Caco-2 (cell line): ENCODE data around the gene USP32. TPM values are rescaled to one million over a fixed set of nuclear protein-coding genes. Genes with fewer than 3 reads are reported as not detected.
A peak's percentile ranks its signal among the peaks of the same experiment; 100 is the strongest.

ENCODE experiments used
- BruUV-seq: library from RNA; stranded (reverse); fragments of 400-500 nt; replicated peaks from 2 replicates; lab custom pipeline; 2021; lab: Mats Ljungman, UMichigan
- CTCF ChIA-PET: fragments of 300-600 bp; sonication (Branson Sonifier 250); formaldehyde crosslinking; loops from one replicate; lab custom pipeline; 2022; ENCODE audit warnings: antibody characterized with exemption; lab: Charles Lee
- POLR2A ChIA-PET: fragments of 300-600 bp; sonication (Branson Sonifier 250); formaldehyde crosslinking; loops from one replicate; lab custom pipeline; 2022; ENCODE audit warnings: antibody characterized with exemption; lab: Charles Lee
- DNase-seq, 2 experiments: peaks; one replicate each; pipeline versions ENCODE4 v3.0.0 to v3.0.0-alpha.2; 2020 to 2022
- H3K27me3 ChIP-seq: replicated peaks from 2 replicates; pipeline ENCODE4 v1.6.0; 2011; ENCODE audit warnings: low read length; ENCODE audit not compliant: control insufficient read depth, insufficient read depth
- H3K36me3 ChIP-seq: 2 replicates; pipeline ENCODE4 v1.5.1; 2011; ENCODE audit warnings: low read length; ENCODE audit not compliant: control insufficient read depth, insufficient read depth
- H3K4me1 ChIP-seq: fragments of 250-450 bp; sonication (Bioruptor Pico); 2 replicates; pipeline ENCODE4 v1.5.1; 2020; ENCODE audit warnings: mild to moderate bottlenecking
- H3K4me3 ChIP-seq: 2 replicates; pipeline ENCODE4 v1.5.1; 2011; ENCODE audit warnings: low read depth, mild to moderate bottlenecking, control low read depth, low read length
- H3K9me3 ChIP-seq: fragments of 250-450 bp; sonication (Bioruptor Pico); 2 replicates; pipeline ENCODE4 v1.5.1; 2020; ENCODE audit warnings: mild to moderate bottlenecking, moderate library complexity
- H3K27ac Mint-ChIP-seq: one replicate; pipeline ENCODE4 v1.8.0; 2022; ENCODE audit warnings: mixed read lengths; ENCODE audit not compliant: unreplicated experiment
- H3K27me3 Mint-ChIP-seq: one replicate; pipeline ENCODE4 v1.8.0; 2022; ENCODE audit warnings: mixed read lengths; ENCODE audit not compliant: insufficient read depth, unreplicated experiment
- H3K36me3 Mint-ChIP-seq: one replicate; pipeline ENCODE4 v1.8.0; 2022; ENCODE audit warnings: mild to moderate bottlenecking, mixed read lengths; ENCODE audit not compliant: insufficient read depth, unreplicated experiment
- H3K4me1 Mint-ChIP-seq: one replicate; pipeline ENCODE4 v1.8.0; 2022; ENCODE audit warnings: low read depth, mixed read lengths; ENCODE audit not compliant: unreplicated experiment
- H3K4me3 Mint-ChIP-seq: one replicate; pipeline ENCODE4 v1.8.0; 2022; ENCODE audit warnings: mild to moderate bottlenecking, moderate library complexity, mixed read lengths; ENCODE audit not compliant: unreplicated experiment
- H3K9me3 Mint-ChIP-seq: one replicate; pipeline ENCODE4 v1.8.0; 2022; ENCODE audit warnings: mixed read lengths; ENCODE audit not compliant: unreplicated experiment
- intact Hi-C: fragments of 100-400 bp; cut with micrococcal nuclease; formaldehyde crosslinking; loops from one replicate; pipeline ENCODE4 v1.10.0; 2022; ENCODE audit not compliant: unreplicated experiment
- total RNA-seq: library from RNA; stranded (reverse); gene quantifications from 2 replicates; pipeline ENCODE4 v1.2.3, GENCODE V29; 2022
- TF ChIP-seq, protein P1 (sequence below), 2 experiments: fragments of 200-600 bp in 1 of 2; IDR thresholded peaks; 1 replicate in 1 of 2; 2 replicates in 1 of 2; pipeline versions ENCODE4 v1.5.1 to v1.8.0; 2011 to 2022; ENCODE audit warnings: antibody characterized with exemption in 1 of 2, control low read depth in 1 of 2, inconsistent platforms in 1 of 2, low read depth in 1 of 2, low read length in 1 of 2, mild to moderate bottlenecking in 1 of 2, moderate library complexity in 1 of 2; ENCODE audit not compliant: insufficient read depth in 1 of 2, severe bottlenecking in 1 of 2, unreplicated experiment in 1 of 2

Gene USP32
- total RNA-seq, 1 experiment from 2014 or later = 53.3 TPM

GRCh38 chr17:60163108-60163784 lies 228.7 kb downstream of the USP32 start:
- Histone ChIP-seq H3K4me3 (no peak overlapping the region), H3K27me3 (no peaks in the 10 kb centered on the region), H3K4me1 (peaks cover 28% of the 10 kb centered on the region), H3K36me3 (no peaks in the 10 kb centered on the region), H3K9me3 (no peaks in the 10 kb centered on the region)
- TF ChIP-seq, protein P1, sequence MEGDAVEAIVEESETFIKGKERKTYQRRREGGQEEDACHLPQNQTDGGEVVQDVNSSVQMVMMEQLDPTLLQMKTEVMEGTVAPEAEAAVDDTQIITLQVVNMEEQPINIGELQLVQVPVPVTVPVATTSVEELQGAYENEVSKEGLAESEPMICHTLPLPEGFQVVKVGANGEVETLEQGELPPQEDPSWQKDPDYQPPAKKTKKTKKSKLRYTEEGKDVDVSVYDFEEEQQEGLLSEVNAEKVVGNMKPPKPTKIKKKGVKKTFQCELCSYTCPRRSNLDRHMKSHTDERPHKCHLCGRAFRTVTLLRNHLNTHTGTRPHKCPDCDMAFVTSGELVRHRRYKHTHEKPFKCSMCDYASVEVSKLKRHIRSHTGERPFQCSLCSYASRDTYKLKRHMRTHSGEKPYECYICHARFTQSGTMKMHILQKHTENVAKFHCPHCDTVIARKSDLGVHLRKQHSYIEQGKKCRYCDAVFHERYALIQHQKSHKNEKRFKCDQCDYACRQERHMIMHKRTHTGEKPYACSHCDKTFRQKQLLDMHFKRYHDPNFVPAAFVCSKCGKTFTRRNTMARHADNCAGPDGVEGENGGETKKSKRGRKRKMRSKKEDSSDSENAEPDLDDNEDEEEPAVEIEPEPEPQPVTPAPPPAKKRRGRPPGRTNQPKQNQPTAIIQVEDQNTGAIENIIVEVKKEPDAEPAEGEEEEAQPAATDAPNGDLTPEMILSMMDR (IDR thresholded peaks at IDR 0.05; ENCODE audit: insufficient read depth in 1 of 2, low read depth in 1 of 2, low read length in 1 of 2, severe bottlenecking in 1 of 2, unreplicated experiment in 1 of 2) = peak in 1 of 2 experiments; percentile 16
- Mint-ChIP-seq H3K4me1 (peaks cover 46% of the 10 kb centered on the region), H3K9me3 (no peaks in the 10 kb centered on the region), H3K27ac (peak overlapping the region; percentile 38), H3K27me3 (no peaks in the 10 kb centered on the region), H3K36me3 (no peaks in the 10 kb centered on the region), H3K4me3 (no peak overlapping the region)
- POLR2A ChIA-PET = no interaction called here
- BruUV-seq = no TSS peak
- intact Hi-C loops = no loop called here
- DNase-seq = peak in 1 of 2 experiments; percentile 61
- CTCF ChIA-PET = no interaction called here

- H3K36me3 ChIP-seq = no peaks in the 10 kb centered on the region
- Mint-ChIP-seq H3K9me3 (no peaks in the 10 kb centered on the region), H3K27me3 (no peaks in the 10 kb centered on the region), H3K4me1 (peaks cover 31% of the 10 kb centered on the region), H3K4me3 (no peak overlapping the region), H3K27ac (peak overlapping the region; percentile 58), H3K36me3 (no peaks in the 10 kb centered on the region)
- TF ChIP-seq, protein P1 (IDR thresholded peaks at IDR 0.05; ENCODE audit: insufficient read depth in 1 of 2, low read depth in 1 of 2, low read length in 1 of 2, severe bottlenecking in 1 of 2, unreplicated experiment in 1 of 2) = no peak
- H3K27me3 ChIP-seq = no peaks in the 10 kb centered on the region
- no peak overlapping the region for H3K4me3 ChIP-seq
- no TSS peak for BruUV-seq
- H3K9me3 ChIP-seq = no peaks in the 10 kb centered on the region
- H3K4me1 ChIP-seq = peaks cover 28% of the 10 kb centered on the region
- peak in 1 of 2 experiments; percentile 32 for DNase-seq
- CTCF ChIA-PET = interaction anchor here (0.5 to 0.8 kb wide), 3 partner anchors 15 to 278 kb away, joined by 3 to 4 read pairs (median 4); no protein-coding TSS in a partner anchor
- intact Hi-C loops = no loop called here
- POLR2A ChIA-PET = interaction anchor here (0.6 kb wide), 1 partner anchor 112 kb away, joined by 3 read pairs; no protein-coding TSS in a partner anchor
These were observed 230.2 kb downstream of the USP32 start for GRCh38 chr17:60161598-60162330.

DNA sequence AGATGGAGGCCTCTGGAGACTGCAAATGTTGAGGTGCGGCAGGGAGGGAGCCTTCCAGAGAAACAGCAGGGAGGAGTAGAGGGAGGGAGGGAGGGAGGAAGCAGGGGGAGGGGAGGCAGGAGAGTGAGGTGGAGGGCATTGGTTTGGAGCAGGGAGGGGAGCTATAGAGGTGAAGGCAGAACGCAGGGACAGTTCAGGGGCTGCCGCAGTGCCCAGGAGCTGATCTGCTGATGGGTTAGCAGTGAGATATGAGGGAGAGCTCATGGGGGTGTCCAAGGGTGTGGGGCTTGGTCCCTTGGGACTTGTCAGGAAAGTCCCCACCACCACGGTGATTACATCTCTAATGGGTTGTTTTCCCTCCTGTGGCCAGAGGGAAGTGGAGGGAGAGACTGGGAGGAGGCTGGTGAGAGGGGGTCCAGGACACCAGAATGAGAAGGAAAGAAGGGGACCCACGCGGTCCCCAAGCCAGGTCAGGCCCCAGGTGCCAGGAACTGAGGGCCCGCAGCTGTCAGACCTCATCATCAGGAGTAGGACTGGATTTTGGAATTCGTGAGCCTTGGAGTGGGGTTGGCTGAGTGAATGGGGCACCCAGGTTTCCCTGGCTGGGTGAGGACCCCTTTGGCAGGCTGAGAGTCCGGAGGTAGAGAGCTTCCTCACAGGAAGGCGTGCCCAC lies 231.0 kb downstream of the USP32 start:
- CTCF ChIA-PET = no interaction called here
- no peaks in the 10 kb centered on the region for H3K27me3 Mint-ChIP-seq
- no peak overlapping the region for H3K4me3 Mint-ChIP-seq

More for the DNA sequence above, 231.0 kb downstream of the USP32 start:
- no peaks in the 10 kb centered on the region for H3K27me3 ChIP-seq
- no TSS peak for BruUV-seq
- TF ChIP-seq, protein P1 (IDR thresholded peaks at IDR 0.05; ENCODE audit: insufficient read depth in 1 of 2, low read depth in 1 of 2, low read length in 1 of 2, severe bottlenecking in 1 of 2, unreplicated experiment in 1 of 2) = no peak
- no peak overlapping the region for H3K27ac Mint-ChIP-seq
- no peak overlapping the region for H3K4me3 ChIP-seq
- no peaks in the 10 kb centered on the region for H3K9me3 Mint-ChIP-seq
- intact Hi-C loops = no loop called here
- POLR2A ChIA-PET = no interaction called here
- H3K9me3 ChIP-seq = no peaks in the 10 kb centered on the region
- peaks cover 31% of the 10 kb centered on the region for H3K4me1 Mint-ChIP-seq
- DNase-seq = peak in 1 of 2 experiments; percentile 33
- H3K36me3 Mint-ChIP-seq = no peaks in the 10 kb centered on the region
- H3K4me1 ChIP-seq = peaks cover 22% of the 10 kb centered on the region
- H3K36me3 ChIP-seq = no peaks in the 10 kb centered on the region
